Keratinocyte (primary cell): ENCODE data around the gene NOL9.
"Not testable (repeated sequence)": the region's sequence is repeated elsewhere in the genome, so short reads cannot be mapped to it uniquely, and the experiment has no call there.

Source experiments
- EZH2 ChIP-seq: IDR thresholded peaks from one replicate; pipeline ENCODE4 v1.6.1; 2012; ENCODE audit warnings: inconsistent platforms, mild to moderate bottlenecking, low read length, moderate library complexity
- TF ChIP-seq, protein P1 (sequence below), 3 experiments: IDR thresholded peaks in 1 of 3; conservative IDR thresholded peaks in 1 of 3; optimal IDR thresholded peaks in 1 of 3; 2 replicates in 2 of 3; 3 replicates in 1 of 3; pipeline versions ENCODE3 to v1.5.1; 2011; ENCODE audit warnings: low read length in 3 of 3, mild to moderate bottlenecking in 3 of 3, moderate library complexity in 2 of 3, control low read depth in 1 of 3, inconsistent platforms in 1 of 3; ENCODE audit not compliant: insufficient read depth in 2 of 3; ENCODE audit errors: extremely low read depth in 1 of 3

DNA sequence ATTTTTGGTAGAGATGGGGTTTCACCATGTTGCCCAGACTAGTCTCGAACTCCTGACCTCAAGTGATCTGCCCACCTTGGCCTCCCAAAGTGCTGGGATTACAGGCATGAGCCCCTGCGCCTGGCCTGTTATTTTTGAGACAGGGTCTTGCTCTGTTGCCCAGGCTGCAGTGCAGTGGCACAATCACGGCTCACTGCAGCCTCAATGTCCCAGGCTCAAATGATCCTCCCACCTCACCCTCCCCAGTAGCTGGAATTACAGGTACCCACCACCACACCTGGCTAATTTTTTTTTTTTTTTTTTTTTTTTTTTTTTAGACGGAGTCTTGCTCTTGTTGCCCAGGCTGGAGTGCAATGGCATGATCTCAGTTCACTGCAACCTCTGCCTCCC lies 60.5 kb downstream of the NOL9 start:
- TF ChIP-seq, protein P1, sequence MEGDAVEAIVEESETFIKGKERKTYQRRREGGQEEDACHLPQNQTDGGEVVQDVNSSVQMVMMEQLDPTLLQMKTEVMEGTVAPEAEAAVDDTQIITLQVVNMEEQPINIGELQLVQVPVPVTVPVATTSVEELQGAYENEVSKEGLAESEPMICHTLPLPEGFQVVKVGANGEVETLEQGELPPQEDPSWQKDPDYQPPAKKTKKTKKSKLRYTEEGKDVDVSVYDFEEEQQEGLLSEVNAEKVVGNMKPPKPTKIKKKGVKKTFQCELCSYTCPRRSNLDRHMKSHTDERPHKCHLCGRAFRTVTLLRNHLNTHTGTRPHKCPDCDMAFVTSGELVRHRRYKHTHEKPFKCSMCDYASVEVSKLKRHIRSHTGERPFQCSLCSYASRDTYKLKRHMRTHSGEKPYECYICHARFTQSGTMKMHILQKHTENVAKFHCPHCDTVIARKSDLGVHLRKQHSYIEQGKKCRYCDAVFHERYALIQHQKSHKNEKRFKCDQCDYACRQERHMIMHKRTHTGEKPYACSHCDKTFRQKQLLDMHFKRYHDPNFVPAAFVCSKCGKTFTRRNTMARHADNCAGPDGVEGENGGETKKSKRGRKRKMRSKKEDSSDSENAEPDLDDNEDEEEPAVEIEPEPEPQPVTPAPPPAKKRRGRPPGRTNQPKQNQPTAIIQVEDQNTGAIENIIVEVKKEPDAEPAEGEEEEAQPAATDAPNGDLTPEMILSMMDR (optimal IDR thresholded peaks at IDR 0.05 in 1 of 3, IDR thresholded peaks at IDR 0.05 in 1 of 3, conservative IDR thresholded peaks at IDR 0.05 in 1 of 3; ENCODE audit: extremely low read depth in 1 of 3, insufficient read depth in 2 of 3, low read length in 3 of 3): not testable (repeated sequence)
- not testable (repeated sequence) for TF ChIP-seq EZH2
